Vagina (tissue), 2 donors: ENCODE data around the gene CACNA1C. TPM values are rescaled to one million over a fixed set of nuclear protein-coding genes. Genes with fewer than 3 reads are reported as not detected.
A peak's percentile ranks its signal among the peaks of the same experiment; 100 is the strongest.

Experiments
- DNase-seq, 2 donors: peaks; one replicate each; pipeline ENCODE4 v3.0.0-alpha.2; 2017; ENCODE audit errors: extremely low spot score in 2 of 2
- H3K27ac ChIP-seq: fragments of 200-600 bp; sonication (generic); one replicate; pipeline ENCODE4 v1.5.1; 2019
- H3K27me3 ChIP-seq: fragments of 200-600 bp; sonication (generic); one replicate; pipeline ENCODE4 v1.5.1; 2019
- H3K36me3 ChIP-seq, 2 donors: fragments of 200-600 bp; sonication (generic); one replicate each; pipeline ENCODE4 v1.5.1; 2017 to 2019
- H3K4me1 ChIP-seq: fragments of 200-600 bp; sonication (generic); one replicate; pipeline ENCODE4 v1.5.1; 2019
- H3K4me3 ChIP-seq, 2 donors: fragments of 200-600 bp; sonication (generic); 1 replicate in 1 of 2; 2 replicates in 1 of 2; pipeline ENCODE4 v1.5.1; 2016 to 2019
- H3K9me3 ChIP-seq: fragments of 200-600 bp; sonication (generic); one replicate; pipeline ENCODE4 v1.5.1; 2019
- POLR2A ChIP-seq, 2 donors: fragments of 450-650 bp; IDR thresholded peaks; one replicate each; pipeline ENCODE4 v1.6.1; 2017; ENCODE audit warnings: antibody characterized with exemption in 2 of 2, mild to moderate bottlenecking in 2 of 2, moderate library complexity in 2 of 2
- POLR2AphosphoS5 ChIP-seq, 2 donors: sonication (generic); formaldehyde crosslinking; IDR thresholded peaks; one replicate each; pipeline ENCODE4 v1.9.0; 2017; ENCODE audit warnings: antibody characterized with exemption in 2 of 2, mild to moderate bottlenecking in 2 of 2, low read depth in 1 of 2; ENCODE audit not compliant: insufficient read depth in 1 of 2
- intact Hi-C: fragments of 100-400 bp; cut with DNase I; formaldehyde crosslinking; loops from one replicate; pipeline ENCODE4 v1.15.1; 2023
- total RNA-seq: library from RNA; depleted of rRNA; stranded (reverse); fragments of >200 nt; gene quantifications from one replicate; pipeline ENCODE4 v1.2.3, GENCODE V29; 2016
- TF ChIP-seq, protein P1 (sequence below), 3 experiments: fragments of 450-650 bp in 2 of 3; fragments of 200-600 bp in 1 of 3; sonication (generic) in 1 of 3; IDR thresholded peaks; one replicate each; pipeline ENCODE4 v1.5.1; 2017 to 2019; ENCODE audit warnings: antibody characterized with exemption in 3 of 3, mild to moderate bottlenecking in 2 of 3, moderate library complexity in 2 of 3

CACNA1C gene
- total RNA-seq, 1 donor from 2014 or later, result 9.8 TPM

- Histone ChIP-seq H3K4me1 (no peaks in the 10 kb centered on the region), H3K9me3 (no peaks in the 10 kb centered on the region), H3K4me3 (no peak overlapping the region), H3K36me3 (no peaks in the 10 kb centered on the region), H3K27ac (no peak overlapping the region), H3K27me3 (no peaks in the 10 kb centered on the region)
- no peak for DNase-seq
- TF ChIP-seq POLR2A (IDR thresholded peaks at IDR 0.05) (no peak), POLR2AphosphoS5 (IDR thresholded peaks at IDR 0.05; ENCODE audit: insufficient read depth in 1 of 2, low read depth in 1 of 2) (no peak)
- TF ChIP-seq, protein P1, sequence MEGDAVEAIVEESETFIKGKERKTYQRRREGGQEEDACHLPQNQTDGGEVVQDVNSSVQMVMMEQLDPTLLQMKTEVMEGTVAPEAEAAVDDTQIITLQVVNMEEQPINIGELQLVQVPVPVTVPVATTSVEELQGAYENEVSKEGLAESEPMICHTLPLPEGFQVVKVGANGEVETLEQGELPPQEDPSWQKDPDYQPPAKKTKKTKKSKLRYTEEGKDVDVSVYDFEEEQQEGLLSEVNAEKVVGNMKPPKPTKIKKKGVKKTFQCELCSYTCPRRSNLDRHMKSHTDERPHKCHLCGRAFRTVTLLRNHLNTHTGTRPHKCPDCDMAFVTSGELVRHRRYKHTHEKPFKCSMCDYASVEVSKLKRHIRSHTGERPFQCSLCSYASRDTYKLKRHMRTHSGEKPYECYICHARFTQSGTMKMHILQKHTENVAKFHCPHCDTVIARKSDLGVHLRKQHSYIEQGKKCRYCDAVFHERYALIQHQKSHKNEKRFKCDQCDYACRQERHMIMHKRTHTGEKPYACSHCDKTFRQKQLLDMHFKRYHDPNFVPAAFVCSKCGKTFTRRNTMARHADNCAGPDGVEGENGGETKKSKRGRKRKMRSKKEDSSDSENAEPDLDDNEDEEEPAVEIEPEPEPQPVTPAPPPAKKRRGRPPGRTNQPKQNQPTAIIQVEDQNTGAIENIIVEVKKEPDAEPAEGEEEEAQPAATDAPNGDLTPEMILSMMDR (IDR thresholded peaks at IDR 0.05), result no peak
- intact Hi-C loops, result no loop called here
Observed at GRCh38 chr12:2023365-2023764, 29.4 kb upstream of the CACNA1C start.

DNA sequence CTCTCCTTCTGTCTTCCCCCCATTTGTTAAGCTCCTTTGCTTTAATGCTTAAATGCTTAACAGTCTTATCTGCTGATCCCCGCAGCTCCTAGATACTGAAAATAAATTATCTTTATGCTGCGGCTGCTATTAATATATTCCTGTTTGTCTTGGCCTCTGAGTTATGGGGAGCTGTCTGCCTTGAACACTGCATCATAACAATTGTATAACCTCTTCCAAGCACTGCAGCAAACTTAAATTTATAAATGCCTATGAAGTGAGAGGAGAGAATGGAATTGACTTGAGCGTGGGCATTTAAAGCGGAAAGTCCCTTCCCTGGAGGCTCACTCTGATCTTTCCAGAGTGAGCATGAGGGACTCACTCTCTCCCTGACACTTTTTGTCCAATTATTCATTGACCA is 25.4 kb upstream of the CACNA1C start:
- no peak overlapping the region for H3K27ac ChIP-seq
- TF ChIP-seq, protein P1 (IDR thresholded peaks at IDR 0.05), result no peak
- no peak for TF ChIP-seq POLR2A (IDR thresholded peaks at IDR 0.05)
- no peak for TF ChIP-seq POLR2AphosphoS5 (IDR thresholded peaks at IDR 0.05; ENCODE audit: insufficient read depth in 1 of 2, low read depth in 1 of 2)
- no peaks in the 10 kb centered on the region for H3K36me3 ChIP-seq
- H3K4me3 ChIP-seq, result no peak overlapping the region
- H3K9me3 ChIP-seq, result no peaks in the 10 kb centered on the region
- H3K27me3 ChIP-seq, result no peaks in the 10 kb centered on the region
- no peak for DNase-seq
- no peaks in the 10 kb centered on the region for H3K4me1 ChIP-seq
- intact Hi-C loops, result no loop called here

- DNase-seq, result no peak
- no peak overlapping the region for H3K27ac ChIP-seq
- intact Hi-C loops, result loop anchor here (10.0 kb wide), 2 partner anchors 85 to 235 kb away; no protein-coding TSS in a partner anchor
Observed at GRCh38 chr12:2029851-2030250, 22.9 kb upstream of the CACNA1C start.

GRCh38 chr12:2032506-2032905 is 20.3 kb upstream of the CACNA1C start:
- no peaks in the 10 kb centered on the region for H3K36me3 ChIP-seq
- H3K4me1 ChIP-seq, result peaks cover 11% of the 10 kb centered on the region
- intact Hi-C loops, result loop anchor here (10.0 kb wide), 2 partner anchors 88 to 238 kb away; no protein-coding TSS in a partner anchor
- no peak for DNase-seq
- no peak overlapping the region for H3K4me3 ChIP-seq
- TF ChIP-seq, protein P1 (IDR thresholded peaks at IDR 0.05), result no peak
- no peak for TF ChIP-seq POLR2A (IDR thresholded peaks at IDR 0.05)
- TF ChIP-seq POLR2AphosphoS5 (IDR thresholded peaks at IDR 0.05; ENCODE audit: insufficient read depth in 1 of 2, low read depth in 1 of 2), result no peak
- H3K27me3 ChIP-seq, result no peaks in the 10 kb centered on the region
- H3K9me3 ChIP-seq, result no peaks in the 10 kb centered on the region
- H3K27ac ChIP-seq, result no peak overlapping the region

More at GRCh38 chr12:2029851-2030250, 22.9 kb upstream of the CACNA1C start:
- Histone ChIP-seq H3K9me3 (no peaks in the 10 kb centered on the region), H3K36me3 (no peaks in the 10 kb centered on the region), H3K4me3 (no peak overlapping the region), H3K4me1 (peaks cover 5% of the 10 kb centered on the region), H3K27me3 (no peaks in the 10 kb centered on the region)
- TF ChIP-seq POLR2AphosphoS5 (IDR thresholded peaks at IDR 0.05; ENCODE audit: insufficient read depth in 1 of 2, low read depth in 1 of 2) (no peak), POLR2A (IDR thresholded peaks at IDR 0.05) (no peak)
- TF ChIP-seq, protein P1 (IDR thresholded peaks at IDR 0.05), result no peak

DNA sequence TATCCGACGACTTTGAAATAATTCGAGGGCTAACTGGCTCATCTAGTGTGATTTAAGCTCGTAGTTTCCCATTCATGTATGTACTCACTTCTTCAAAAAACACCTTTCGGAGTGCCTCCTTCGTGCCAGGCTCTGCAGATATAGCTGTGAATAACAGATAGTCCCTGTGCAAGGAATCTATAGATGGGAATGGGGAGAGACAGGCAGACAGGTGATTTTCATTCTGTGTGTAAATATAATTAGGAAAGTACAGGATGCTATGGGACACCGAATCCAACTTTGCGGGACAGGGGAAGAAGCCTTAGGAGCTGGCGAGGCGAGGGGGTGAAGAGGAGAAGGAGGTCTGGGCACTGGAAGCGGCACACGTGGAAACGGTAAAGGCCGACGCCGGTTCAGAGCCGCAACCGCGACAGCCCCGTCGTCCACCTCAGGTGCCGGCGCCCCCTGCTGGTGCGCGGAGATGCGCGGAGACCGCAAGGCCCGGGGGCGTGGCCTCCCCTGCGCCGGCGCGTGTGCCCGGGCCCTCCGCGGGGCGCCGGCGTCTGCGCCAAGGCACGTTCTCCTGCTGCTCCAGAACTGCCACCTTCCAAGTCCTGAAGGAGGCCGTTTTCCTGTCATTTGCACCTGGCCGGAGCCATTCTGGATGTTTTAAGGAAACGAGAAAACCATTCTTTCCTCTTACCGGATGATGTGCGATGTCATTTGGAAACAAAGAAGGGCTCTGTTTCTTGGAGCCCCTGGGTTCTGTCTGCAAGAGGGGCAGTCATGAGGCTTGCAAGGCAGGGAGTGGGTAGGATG is 18.0 kb upstream of the CACNA1C start:
- Histone ChIP-seq H3K4me1 (peaks cover 11% of the 10 kb centered on the region), H3K4me3 (peak overlapping the region; percentile 30 to 39), H3K27ac (no peak overlapping the region), H3K36me3 (no peaks in the 10 kb centered on the region), H3K27me3 (no peaks in the 10 kb centered on the region), H3K9me3 (no peaks in the 10 kb centered on the region)
- TF ChIP-seq, protein P1 (IDR thresholded peaks at IDR 0.05), result peak; percentile 83 to 89 (median 88)
- TF ChIP-seq POLR2A (IDR thresholded peaks at IDR 0.05), result no peak
- no peak for TF ChIP-seq POLR2AphosphoS5 (IDR thresholded peaks at IDR 0.05; ENCODE audit: insufficient read depth in 1 of 2, low read depth in 1 of 2)
- no peak for DNase-seq
- intact Hi-C loops, result loop anchor here (10.0 kb wide), 2 partner anchors 90 to 240 kb away; no protein-coding TSS in a partner anchor
